Left forelimb (tissue), 1 donor: Measurements from ENCODE around the gene TMEM130.

Experiments used
- DNase-seq: peaks from one replicate; pipeline ENCODE4 v3.0.0-alpha.2; 2018; ENCODE audit warnings: low spot score

TMEM130 gene

DNA sequence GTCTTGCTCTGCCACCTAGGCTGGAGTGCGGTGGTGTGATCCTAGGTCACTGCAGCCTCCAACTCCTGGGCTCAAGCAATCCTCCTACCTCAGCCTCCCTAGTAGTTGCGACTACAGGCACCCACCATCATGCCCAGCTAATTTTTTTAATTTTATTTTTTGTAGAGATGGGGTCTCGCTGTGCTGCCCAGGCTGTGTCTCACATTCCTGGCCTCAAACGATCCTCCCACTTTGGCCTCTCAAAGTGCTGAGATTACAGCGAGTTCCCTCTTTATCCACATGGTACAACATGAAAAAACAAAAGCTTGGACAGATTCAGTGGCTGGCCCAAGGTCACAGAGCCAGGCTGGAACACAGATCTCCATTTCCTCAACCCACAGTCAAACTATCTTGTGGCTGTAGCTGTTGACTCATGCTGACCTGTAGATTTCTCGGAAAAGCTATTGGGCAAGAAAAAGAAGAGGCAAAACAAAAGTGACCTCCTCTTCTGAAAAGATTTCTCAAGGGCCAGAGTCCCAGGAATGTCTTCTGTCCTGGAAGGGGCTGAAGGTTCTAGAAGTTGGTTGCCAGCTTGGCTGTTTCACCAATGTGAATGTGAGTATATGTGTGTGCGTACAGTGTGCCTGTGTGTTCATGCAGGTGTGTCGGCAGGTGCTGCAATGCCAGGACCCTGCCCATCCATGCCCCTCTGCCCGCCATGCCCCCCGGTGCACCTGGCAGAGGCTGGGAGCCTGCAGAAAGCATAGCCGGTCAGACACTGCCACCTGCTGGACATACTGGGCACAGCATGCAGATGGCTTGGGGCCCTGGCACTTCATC is 28.4 kb downstream of the TMEM130 start:
- peak; percentile 74 for DNase-seq

DNA sequence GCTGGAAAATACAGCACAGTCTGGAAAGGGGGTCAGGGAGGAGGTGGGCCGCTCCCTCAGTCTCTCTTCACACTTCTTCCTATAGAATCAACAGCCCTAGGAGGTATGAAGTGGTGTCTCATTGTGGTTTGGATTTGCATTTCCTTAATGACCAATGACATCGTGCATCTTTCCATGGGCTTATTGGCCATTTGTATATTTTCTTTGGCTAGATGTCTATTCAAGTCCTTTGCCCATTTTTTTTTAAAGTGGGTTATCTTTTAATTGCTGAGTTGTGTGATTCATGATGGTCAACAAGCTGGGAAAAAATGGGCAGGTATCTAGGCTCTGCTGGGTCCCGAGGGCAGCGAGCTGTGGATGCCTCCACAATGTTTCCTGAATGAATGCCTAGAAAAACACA is 29.1 kb downstream of the TMEM130 start:
- DNase-seq: no peak

DNA sequence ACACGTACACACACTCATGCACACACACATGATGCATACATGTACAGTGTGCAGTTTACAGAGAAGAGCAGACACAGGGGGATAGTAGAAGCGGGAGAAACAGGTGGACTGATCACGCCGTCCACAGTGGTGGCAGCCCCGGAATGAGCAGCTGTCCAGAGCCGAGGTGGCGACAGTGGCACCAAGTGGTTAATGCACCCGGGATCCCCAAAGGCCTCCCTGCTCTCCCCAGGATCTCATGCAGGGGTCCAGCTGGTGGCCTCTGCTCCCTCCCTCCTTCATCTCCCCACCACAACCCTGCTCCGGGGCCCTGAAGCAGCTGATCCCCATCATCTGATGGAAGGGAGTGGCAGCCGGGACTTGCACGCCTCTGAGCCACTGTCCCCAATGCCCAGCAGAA is 29.7 kb downstream of the TMEM130 start:
- no peak for DNase-seq

DNA sequence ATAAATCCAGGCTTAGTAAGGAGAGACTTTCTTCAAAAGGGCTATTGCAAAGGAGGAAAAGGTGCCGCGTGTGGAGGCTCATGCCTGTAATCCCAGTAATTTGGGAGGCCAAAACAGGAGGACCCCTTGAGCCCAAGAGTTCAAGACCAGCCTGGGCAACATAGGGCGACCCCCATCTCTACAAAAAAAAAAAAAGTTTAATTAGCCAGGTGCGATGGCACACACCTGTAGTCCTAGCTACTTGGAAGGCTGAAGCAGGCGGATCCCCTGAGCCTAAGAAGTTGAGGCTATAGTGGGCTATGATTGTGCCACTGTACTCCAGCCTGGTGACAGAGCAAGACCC is 32.2 kb downstream of the TMEM130 start:
- no peak for DNase-seq

DNA sequence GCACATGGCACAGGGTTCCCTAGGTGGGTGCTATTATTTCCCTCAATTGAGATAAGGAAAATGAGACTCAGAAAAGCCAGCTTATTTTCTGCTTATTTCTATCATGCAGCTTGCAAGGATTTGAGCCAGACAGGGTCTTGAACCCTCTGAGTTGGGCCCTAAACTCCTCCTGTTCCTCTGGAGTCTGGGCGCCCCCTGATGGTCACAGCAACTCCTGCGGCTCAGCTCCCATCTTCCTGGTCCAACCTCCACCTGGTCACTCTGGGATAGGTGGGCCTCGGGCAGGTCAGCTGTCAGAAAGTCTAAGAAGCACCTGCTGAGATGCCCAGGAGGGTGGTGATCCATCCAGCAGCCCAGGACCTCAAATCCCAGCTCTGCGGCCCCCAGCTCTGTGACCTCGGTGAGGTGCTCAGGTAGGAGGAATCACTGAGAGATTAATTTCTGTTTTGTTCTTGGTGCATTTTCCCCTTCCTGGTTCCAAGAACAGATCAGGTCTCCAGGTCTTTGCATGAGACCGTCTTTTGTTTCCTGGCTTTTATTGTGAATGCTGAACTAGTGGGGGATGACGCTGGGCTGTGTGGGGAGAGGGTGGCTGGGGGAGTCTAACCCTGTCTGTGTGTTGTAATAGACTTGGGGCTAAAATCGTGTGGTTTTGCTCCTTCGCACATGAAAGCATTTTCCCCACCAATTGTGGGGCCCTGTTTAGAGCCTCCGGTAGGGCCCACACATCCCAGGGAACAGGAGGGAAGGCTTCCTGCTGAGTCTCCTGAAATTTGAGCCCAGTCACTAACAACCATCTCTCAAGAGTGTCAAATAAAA is 32.8 kb downstream of the TMEM130 start:
- no peak for DNase-seq

DNA sequence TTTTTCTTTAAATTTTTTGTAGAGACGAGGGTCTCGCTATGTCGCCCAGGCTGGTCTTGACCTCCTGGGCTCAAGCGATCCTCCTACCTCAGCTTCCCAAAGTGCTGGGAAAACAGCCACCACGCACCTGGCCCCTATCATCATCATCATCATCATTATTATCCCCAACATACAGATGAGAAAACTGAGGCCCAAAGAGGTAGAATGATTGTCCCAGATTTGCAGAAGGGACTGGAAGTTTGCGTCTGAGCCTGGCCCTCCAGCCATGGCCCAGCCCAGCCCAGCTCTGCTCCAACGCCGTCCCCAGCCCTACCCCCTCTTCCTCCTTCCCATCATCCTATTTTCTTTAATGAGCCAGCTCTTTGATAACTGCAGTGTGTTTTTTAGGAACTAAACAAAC is 34.9 kb downstream of the TMEM130 start:
- no peak for DNase-seq

DNA sequence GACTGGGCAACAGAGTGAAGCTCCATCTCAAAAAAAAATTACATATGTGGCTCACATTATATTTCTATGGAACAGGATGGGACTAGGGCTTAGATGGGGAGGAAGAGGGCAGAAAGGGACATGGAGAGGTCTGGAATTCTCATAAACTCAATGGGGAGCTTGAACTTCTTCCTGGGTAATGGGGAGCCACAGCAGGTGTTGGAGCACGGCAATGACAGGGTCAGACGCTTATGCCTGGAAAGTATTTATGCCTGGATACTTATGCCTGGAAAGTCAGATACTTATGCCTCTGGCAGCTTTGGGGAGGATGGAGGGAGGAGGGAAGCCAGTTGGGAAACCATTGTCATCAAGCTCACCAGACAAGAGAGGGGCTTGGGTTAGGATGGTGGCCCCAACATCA is 36.8 kb downstream of the TMEM130 start:
- DNase-seq: no peak

DNA sequence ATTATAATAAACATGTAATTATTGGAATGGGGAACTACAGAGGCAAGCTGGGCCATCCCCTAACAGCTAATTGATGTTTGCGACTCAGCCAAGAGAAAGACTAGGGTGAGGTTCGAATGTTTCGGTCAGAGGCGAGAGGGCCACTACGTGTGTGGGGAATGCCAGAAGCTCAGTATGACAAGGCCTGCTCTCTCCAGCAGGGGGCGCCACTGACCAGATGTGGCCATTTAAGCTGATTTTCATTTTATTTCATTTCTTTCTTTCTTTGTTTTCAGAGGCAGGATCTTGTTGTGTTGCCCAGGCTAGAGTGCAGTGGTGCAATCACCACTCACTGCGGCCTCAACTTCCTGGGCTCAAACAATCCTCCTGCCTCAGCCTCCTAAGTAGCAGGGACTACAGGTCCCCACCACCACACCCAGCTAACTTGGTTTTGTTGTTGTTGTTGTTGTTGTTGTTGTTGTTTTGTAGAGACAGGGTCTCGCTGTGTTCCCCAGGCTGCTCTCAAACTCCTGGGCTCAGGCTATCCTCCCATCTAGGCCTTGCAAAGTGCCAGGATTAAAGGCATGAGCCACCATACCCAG is 38.1 kb downstream of the TMEM130 start:
- no peak for DNase-seq

DNA sequence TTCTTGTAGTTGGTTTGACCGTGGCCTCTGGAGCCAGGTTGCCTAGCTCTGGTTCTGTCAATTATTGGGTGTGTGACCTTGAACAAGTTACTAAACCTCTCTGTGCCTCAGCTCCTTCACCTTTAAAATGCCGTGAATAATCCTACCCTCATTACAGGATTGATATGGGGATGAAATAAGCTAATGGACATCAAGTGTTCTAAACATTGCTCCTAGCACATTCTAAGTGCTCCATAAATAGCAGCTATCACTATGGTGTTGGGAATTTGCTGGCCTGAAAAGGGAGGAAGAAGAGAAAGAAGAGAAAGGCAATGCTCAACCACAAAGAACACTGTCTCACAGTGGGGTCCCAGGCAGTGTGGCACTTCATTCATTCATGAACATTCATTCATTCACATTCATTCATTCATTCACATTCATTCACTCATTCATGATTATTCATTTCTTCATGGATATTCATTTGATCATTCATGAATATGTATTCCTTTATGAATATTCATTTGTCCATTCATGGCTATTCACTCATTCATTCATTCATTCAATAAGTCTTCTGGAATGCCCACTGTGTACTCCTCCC is 38.8 kb downstream of the TMEM130 start:
- DNase-seq: no peak

DNA sequence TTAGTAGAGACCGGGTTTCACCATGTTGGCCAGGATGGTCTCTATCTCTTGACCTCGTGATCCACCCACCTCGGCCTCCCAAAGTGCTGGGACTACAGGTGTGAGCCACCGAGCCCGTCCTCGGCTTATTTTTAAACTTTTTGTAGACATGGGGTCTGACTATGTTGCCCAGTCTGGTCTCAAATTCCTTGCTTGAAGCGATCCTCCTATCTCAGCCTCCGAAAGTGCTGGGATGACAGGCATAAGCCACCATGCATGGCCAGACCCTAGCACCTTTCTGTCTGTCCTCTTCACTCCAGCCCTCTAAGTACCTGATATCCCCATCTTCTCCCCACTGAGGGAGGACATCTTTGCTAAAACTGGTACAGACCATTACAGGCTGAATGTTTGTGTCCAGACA is 41.4 kb downstream of the TMEM130 start:
- DNase-seq: no peak

DNA sequence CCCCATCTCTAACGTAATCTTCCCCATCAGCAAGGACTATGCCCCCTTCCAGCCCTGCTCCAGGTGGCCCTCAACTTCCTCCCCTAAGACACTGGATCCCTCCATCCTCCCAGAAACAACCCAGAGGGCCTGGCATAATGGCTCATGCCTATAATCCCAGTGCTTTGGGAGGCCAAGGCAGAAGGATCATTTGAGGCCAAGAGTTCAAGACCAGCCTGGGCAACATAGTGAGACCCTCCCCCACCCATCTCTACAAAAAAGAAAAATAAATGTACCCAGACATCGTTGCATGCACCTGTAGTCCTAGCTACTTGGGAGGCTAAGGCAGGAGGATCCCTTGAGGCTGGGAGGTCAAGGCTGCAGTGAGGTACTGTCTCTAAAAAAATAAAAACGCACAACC is 42.6 kb downstream of the TMEM130 start:
- DNase-seq: no peak

DNA sequence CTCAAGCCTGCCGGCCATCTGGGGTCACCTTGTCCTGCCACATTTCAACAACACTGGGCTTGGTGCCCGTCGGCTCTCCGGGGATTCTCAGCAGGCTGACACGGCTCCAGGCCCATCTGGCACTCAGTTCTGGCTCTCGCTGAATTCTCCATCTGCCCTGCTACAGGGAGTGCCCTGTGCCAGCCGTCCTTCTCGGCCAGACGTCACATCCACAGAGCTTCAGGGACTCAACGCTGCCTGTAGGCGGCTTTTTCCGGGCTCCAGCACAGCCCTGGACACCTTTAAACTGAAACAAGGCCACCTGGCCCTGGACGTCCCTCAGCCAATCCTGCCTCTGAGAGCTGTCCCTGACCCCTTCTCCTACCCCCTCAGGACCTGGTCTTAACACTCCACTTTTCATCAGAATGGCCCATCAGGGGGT is 43.0 kb downstream of the TMEM130 start:
- no peak for DNase-seq

DNA sequence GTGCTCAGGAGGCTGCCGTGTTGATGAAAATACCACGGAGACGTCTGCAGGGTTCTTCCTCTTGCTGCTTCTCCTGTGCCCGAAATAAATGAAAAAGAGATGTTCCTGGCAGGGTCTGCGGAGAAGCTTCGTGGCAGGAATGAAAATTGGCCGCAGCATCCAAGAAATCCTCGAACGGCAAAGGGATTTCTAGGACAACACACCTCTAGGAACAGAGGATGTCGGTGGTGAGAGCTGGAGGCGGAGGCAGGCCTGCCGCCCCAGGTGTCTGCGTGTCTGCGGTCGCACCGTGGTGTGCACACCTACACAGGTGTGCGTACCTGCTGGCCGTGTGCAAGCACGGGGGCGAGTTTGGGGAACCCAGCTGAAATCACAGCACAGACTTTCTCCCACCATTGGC is 43.4 kb downstream of the TMEM130 start:
- DNase-seq: no peak

DNA sequence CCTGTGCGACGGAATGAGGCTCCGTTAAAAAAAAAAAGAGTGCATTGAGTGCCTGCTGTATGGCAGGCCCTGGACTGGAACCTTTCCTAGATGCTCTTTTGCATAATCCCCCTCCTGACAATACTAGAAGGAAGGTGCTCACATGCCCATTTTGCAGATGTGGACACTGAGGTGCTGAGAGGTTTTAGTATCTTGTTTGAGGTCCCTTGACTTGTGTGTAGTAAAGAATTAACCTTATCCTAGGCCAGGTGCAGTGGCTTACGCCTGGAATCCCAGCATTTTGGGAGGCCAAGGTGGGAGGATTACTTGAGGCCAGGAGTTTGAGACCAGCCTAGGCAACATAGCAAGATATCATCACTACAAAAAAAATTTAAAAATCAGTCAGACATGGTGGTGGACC is 46.6 kb downstream of the TMEM130 start:
- DNase-seq: no peak

DNA sequence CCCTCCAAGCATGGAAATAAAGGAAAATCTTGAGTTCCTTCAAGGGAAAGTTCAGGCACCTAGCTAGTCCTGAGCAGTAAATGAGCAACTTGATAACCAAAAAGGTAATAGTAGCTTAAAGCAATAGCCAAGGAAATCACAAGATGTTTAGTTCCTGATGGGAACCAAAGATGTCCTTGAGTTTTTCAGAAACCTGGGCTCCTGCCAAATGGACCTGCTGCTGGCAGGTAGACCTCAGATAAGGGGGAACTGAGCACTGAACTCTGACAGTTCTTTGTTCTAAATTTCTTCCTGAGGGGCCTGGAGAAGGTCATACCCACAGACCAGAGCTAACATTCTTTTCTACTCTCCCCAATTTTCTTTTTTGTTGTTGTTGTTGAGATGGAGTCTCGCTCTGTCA is 48.5 kb downstream of the TMEM130 start:
- DNase-seq: no peak

DNA sequence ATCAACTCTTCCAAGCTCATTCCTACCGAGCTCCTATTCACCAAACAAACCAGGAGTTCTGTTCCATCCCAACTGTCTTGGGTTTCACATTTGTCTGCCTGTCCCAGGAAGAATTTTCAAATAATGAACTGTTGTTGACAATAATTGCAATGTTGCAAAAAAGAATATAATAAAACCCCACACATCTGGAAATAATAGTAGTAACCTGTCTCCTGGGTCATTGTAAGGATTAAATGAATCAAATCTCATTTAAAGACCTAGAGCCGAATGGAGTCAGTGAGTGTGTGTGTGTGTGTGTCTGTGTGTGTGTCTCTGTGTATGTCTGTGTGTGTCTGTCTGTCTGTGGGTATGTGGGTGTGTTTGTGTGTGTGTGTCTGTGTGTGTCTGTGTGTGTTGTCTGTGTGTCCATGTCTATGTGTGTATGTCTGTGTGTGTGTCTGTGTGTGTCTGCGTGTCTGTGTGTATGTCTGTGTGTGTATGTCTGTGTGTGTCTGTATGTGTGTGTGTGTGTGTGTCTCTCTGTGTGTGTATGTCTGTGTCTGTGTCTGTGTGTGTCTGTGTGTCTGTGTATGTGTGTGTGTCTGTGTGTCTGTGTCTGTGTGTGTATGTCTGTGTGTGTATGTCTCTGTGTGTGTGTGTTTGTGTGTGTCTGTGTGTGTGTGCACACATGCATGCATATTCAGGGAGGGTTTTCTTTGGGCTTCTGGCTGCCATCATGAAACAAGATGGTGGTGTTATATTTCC is 52.7 kb downstream of the TMEM130 start:
- DNase-seq: no peak

DNA sequence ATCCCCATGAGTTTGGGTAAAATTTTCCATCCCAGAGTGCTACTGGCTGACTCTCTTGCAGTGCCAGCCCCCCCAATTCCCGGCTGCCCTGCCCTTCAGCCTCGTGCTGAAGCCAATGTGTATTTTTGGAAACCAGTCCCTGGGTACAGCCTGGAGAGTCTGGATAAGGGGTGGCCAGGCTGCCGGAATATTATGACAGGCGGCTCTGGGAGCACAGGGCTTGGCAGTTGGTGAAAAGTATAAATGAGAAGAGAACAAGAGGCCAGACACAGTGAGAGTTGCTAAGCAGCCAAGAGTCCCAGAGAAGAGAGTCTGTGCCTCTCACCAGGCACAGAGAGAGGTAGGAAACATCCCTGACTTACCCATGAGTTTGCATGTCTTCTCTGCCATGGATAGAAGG is 53.6 kb downstream of the TMEM130 start:
- no peak for DNase-seq

DNA sequence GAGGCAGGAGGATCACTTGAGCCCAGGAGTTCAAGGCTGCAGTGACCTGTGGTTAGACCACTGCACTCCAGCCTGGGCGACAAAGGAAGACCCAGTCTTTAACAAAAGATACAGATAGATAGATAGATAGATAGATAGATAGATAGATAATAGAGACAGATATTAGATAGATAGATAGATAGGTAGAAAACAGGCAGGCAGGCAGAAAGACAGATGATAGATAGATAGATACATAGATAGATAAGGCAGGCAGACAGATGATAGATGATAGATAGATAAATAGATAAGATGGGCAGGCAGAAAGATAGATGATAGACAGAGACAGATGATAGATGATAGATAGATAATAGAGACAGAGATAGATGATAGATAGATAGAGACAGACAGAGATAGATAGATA is 54.5 kb downstream of the TMEM130 start:
- no peak for DNase-seq

DNA sequence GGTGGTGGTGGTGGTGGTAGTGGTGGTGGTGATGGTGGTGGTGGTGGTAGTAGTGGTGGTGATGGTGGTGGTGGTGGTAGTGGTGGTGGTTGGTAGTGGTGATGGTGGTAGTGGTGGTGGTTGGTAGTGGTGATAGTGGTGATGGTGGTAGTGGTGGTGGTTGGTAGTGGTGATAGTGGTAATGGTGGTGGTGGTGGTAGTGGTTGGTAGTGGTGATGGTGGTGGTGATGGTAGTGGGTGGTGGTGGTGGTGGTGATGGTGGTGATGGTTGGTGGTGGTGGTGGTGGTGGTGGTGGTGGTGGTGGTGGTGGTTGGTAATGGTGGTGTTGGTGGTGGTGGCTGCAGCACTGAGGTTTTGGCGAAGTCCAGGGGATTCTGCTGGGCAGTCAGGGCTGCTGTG is 58.5 kb downstream of the TMEM130 start:
- no peak for DNase-seq

DNA sequence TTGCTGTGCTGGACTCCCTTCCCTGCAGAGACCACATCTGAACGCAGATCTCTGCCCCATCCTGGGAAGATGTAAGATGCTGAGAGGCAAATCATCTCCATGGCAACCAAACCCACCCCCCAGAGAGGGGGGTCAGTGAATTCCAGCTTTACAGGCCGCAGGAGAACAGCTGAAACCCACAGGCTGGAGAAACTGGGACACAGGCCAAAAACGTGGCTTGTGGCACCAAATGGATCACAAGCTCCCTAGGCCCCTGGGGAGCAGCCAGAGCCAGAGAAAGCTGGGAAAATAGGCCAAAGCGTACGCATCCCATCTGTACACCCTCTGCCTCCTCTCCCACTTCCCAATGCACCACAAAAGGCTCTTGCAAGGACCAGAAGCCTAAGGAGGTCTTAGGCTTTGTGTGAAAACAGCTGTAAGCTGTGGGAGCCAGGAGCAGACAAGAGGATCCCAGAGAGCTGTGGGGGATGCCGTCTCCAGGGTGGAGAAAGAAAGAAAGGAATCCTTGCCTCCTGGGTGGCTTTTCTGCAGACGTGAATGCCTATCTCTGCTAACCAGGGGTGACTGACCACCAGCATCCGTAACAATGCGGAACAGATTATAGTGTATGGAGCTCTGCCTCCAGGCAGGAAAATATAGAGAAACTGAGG is 59.5 kb downstream of the TMEM130 start:
- DNase-seq: peak; percentile 72

DNA sequence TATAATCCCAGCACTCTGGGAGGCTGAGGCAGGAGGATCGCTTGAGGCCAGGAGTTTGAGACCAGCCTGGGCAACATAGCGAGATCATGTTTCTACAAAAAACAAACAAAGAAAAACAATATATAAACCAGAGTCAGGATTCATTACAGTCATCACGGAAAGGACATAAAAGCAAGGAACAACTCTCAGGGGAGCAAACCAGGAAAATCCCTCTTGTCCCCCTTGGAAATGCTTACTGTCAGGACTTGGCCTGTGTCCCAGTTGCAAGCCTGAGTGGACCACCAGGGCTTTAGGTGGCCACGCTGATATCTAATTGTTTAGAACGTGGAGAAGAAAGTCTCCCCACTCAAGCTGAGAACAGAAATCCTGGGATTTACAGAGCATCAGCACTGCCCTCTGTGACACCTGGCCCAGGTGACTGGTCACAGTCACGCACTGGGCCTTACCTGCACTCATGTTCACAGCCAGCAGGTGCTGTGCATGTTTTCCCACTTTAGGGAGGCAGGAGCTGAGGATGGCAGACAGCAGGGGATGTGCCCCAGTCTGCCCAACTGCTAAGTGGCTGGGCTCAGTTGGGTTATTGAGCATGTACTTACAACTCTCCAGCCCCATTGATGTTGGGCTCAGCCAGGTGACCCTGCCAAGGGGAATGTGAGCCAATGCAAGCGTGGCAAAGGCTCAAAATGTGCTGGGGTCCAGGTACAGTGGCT is 60.9 kb downstream of the TMEM130 start:
- no peak for DNase-seq
